ENCODE data around the gene BNC2. TPM values are rescaled to one million over a fixed set of nuclear protein-coding genes. Genes with fewer than 3 reads are reported as not detected.

Gene BNC2
- total RNA-seq, 1 experiment from 2014 or later: 2.9 TPM

DNA sequence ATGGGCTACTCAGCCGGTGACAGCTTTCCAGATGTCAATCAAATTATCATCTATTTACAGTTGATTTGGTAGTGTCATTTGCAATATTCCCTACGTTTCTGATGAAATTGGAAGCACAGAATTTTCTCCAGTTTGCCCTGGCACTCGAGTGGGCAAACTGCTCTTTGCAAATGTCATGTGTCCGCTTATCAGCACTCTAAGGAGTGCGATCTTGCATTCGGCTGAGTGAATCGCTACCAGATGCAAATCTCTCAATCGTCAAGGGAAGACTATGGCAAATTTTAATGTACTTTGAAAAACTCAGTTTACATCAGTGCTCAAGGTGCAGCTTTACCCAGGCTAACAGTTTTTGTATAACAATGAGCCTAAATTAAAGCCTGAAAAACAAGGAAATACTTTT is 66.8 kb downstream of the BNC2 start:
- H3K9me2 ChIP-seq (ENCODE audit: insufficient read depth): no peaks in the 10 kb centered on the region
- H3K36me3 ChIP-seq (ENCODE audit: low read depth): no peaks in the 10 kb centered on the region
- H3F3A ChIP-seq (ENCODE audit: insufficient read depth, low read depth): no peaks in the 10 kb centered on the region
- no peak overlapping the region for H3K4me2 ChIP-seq
- H3K9me3 ChIP-seq (ENCODE audit: insufficient read depth, low read depth): no peaks in the 10 kb centered on the region
- BruUV-seq (replicated peaks): no TSS peak
- H3K27ac ChIP-seq: no peak overlapping the region
- ChIA-PET POLR2A (ENCODE audit: unreplicated experiment) (no interaction called here), CTCF (no interaction called here)
- no peak for DNase-seq
- H3K79me2 ChIP-seq (ENCODE audit: low read depth): no peaks in the 10 kb centered on the region
- intact Hi-C loops (cut with micrococcal nuclease; ENCODE audit: unreplicated experiment): no loop called here
- no peak for TF ChIP-seq EZH2 (IDR thresholded peaks at IDR 0.05; ENCODE audit: low read depth)
- TF ChIP-seq, protein P1, sequence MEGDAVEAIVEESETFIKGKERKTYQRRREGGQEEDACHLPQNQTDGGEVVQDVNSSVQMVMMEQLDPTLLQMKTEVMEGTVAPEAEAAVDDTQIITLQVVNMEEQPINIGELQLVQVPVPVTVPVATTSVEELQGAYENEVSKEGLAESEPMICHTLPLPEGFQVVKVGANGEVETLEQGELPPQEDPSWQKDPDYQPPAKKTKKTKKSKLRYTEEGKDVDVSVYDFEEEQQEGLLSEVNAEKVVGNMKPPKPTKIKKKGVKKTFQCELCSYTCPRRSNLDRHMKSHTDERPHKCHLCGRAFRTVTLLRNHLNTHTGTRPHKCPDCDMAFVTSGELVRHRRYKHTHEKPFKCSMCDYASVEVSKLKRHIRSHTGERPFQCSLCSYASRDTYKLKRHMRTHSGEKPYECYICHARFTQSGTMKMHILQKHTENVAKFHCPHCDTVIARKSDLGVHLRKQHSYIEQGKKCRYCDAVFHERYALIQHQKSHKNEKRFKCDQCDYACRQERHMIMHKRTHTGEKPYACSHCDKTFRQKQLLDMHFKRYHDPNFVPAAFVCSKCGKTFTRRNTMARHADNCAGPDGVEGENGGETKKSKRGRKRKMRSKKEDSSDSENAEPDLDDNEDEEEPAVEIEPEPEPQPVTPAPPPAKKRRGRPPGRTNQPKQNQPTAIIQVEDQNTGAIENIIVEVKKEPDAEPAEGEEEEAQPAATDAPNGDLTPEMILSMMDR (conservative IDR thresholded peaks at IDR 0.05): no peak
- no peak overlapping the region for H3K4me3 ChIP-seq
- no peaks in the 10 kb centered on the region for H3K4me1 ChIP-seq (replicated peaks; ENCODE audit: insufficient read depth)
- no peaks in the 10 kb centered on the region for H4K20me1 ChIP-seq (ENCODE audit: insufficient read depth)
- no peaks in the 10 kb centered on the region for H3K27me3 ChIP-seq (ENCODE audit: insufficient read depth, low read depth)
- no peak overlapping the region for H2AFZ ChIP-seq

DNA sequence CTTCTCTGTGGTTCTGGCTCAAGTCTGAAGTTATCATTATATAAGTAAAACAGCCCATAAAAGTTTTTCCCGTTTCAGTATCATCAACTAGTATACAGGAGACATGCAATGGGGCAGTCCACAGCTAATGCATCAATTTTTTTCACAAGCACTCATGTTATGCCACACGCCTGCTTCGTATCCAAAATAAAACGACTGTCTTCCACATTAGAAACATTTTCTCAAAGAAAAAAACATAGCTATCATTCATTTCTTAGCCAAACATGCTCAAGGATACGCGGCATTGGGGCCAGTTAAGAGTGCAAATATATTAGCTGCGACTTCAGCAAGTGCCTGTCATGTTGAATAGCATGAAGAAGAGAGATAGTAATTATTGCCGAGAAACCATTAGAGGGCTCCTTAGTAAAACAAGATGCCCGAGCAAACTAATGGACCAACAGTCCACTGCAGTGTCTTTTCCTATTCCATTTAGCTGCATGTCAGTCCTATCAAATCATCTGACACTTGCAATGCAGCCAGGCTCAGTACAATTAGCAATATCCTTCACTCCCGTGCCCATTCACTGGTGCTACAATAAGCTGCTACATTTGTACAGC is 68.5 kb downstream of the BNC2 start:
- intact Hi-C loops (cut with micrococcal nuclease; ENCODE audit: unreplicated experiment): no loop called here
- no peak overlapping the region for H2AFZ ChIP-seq

GRCh38 chr9:16796304-16796825 is 74.1 kb downstream of the BNC2 start:
- Histone ChIP-seq H3K9me3 (ENCODE audit: insufficient read depth, low read depth) (no peaks in the 10 kb centered on the region), H3F3A (ENCODE audit: insufficient read depth, low read depth) (no peaks in the 10 kb centered on the region), H3K27ac (no peak overlapping the region), H3K36me3 (ENCODE audit: low read depth) (no peaks in the 10 kb centered on the region), H3K79me2 (ENCODE audit: low read depth) (no peaks in the 10 kb centered on the region), H3K4me1 (replicated peaks; ENCODE audit: insufficient read depth) (no peaks in the 10 kb centered on the region), H3K4me3 (no peak overlapping the region), H3K9me2 (ENCODE audit: insufficient read depth) (no peaks in the 10 kb centered on the region), H4K20me1 (ENCODE audit: insufficient read depth) (no peaks in the 10 kb centered on the region), H2AFZ (no peak overlapping the region), H3K27me3 (ENCODE audit: insufficient read depth, low read depth) (no peaks in the 10 kb centered on the region), H3K4me2 (no peak overlapping the region)
- no peak for TF ChIP-seq EZH2 (IDR thresholded peaks at IDR 0.05; ENCODE audit: low read depth)
- TF ChIP-seq, protein P1 (conservative IDR thresholded peaks at IDR 0.05): no peak
- POLR2A ChIA-PET (ENCODE audit: unreplicated experiment): no interaction called here
- BruUV-seq (replicated peaks): no TSS peak
- CTCF ChIA-PET: interaction anchor here (0.6 kb wide), 1 partner anchor 224 kb away, joined by 3 read pairs; no protein-coding TSS in a partner anchor
- intact Hi-C loops (cut with micrococcal nuclease; ENCODE audit: unreplicated experiment): no loop called here
- no peak for DNase-seq

More for the DNA sequence above, 68.5 kb downstream of the BNC2 start:
- Histone ChIP-seq H3K27me3 (ENCODE audit: insufficient read depth, low read depth) (no peaks in the 10 kb centered on the region), H3K4me1 (replicated peaks; ENCODE audit: insufficient read depth) (no peaks in the 10 kb centered on the region), H3K4me2 (no peak overlapping the region), H3K36me3 (ENCODE audit: low read depth) (no peaks in the 10 kb centered on the region), H3K27ac (no peak overlapping the region), H3K9me2 (ENCODE audit: insufficient read depth) (no peaks in the 10 kb centered on the region), H3F3A (ENCODE audit: insufficient read depth, low read depth) (no peaks in the 10 kb centered on the region), H4K20me1 (ENCODE audit: insufficient read depth) (no peaks in the 10 kb centered on the region), H3K9me3 (ENCODE audit: insufficient read depth, low read depth) (no peaks in the 10 kb centered on the region), H3K79me2 (ENCODE audit: low read depth) (no peaks in the 10 kb centered on the region), H3K4me3 (no peak overlapping the region)
- CTCF ChIA-PET: no interaction called here
- POLR2A ChIA-PET (ENCODE audit: unreplicated experiment): interaction anchor here (0.6 kb wide), 1 partner anchor 499 kb away, joined by 9 read pairs; no protein-coding TSS in a partner anchor
- BruUV-seq (replicated peaks): no TSS peak
- TF ChIP-seq, protein P1 (conservative IDR thresholded peaks at IDR 0.05): no peak
- no peak for TF ChIP-seq EZH2 (IDR thresholded peaks at IDR 0.05; ENCODE audit: low read depth)
- DNase-seq: no peak

Measured in PC-9 (cell line).